GM21447 (cell line): ENCODE results near the gene CYP27A1.
A peak's percentile ranks its signal among the peaks of the same experiment; 100 is the strongest.

Experiments used
- ATAC-seq: cut with Tn5 transposase; IDR thresholded peaks from one replicate; pipeline ENCODE4 v1.9.1; 2021; ENCODE audit not compliant: unreplicated experiment

CYP27A1 gene

GRCh38 chr2:218781691-218782527 lies at the start of gene CYP27A1:
Gene CYP27A1, plus strand, starts transcription at chr2:218782147. Its CDS starts 36 bp downstream, at chr2:218782183.
- ATAC-seq, result no peak

- no peak for ATAC-seq
Measured at GRCh38 chr2:218732761-218733158, 49.2 kb upstream of the CYP27A1 start.

- no peak for ATAC-seq
Measured at GRCh38 chr2:218733171-218734021, 48.6 kb upstream of the CYP27A1 start.

- ATAC-seq, result no peak
Measured at GRCh38 chr2:218734190-218734975, 47.6 kb upstream of the CYP27A1 start.

- no peak for ATAC-seq
Measured at GRCh38 chr2:218736531-218736930, 45.4 kb upstream of the CYP27A1 start.

GRCh38 chr2:218743068-218743467 lies 38.9 kb upstream of the CYP27A1 start:
- ATAC-seq, result peak; percentile 56

- no peak for ATAC-seq
Measured at GRCh38 chr2:218744615-218745014, 37.3 kb upstream of the CYP27A1 start.

GRCh38 chr2:218745160-218745558 lies 36.8 kb upstream of the CYP27A1 start:
- ATAC-seq, result no peak

- no peak for ATAC-seq
Measured at GRCh38 chr2:218745559-218746469, 36.1 kb upstream of the CYP27A1 start.

GRCh38 chr2:218746470-218746795 lies 35.5 kb upstream of the CYP27A1 start:
- ATAC-seq, result no peak

- ATAC-seq, result no peak
Measured at GRCh38 chr2:218746960-218747359, 35.0 kb upstream of the CYP27A1 start.

GRCh38 chr2:218748741-218749441 lies 33.1 kb upstream of the CYP27A1 start:
- ATAC-seq, result no peak

- no peak for ATAC-seq
Measured at GRCh38 chr2:218754201-218754600, 27.7 kb upstream of the CYP27A1 start.

GRCh38 chr2:218754781-218755180 lies 27.2 kb upstream of the CYP27A1 start:
- ATAC-seq, result no peak

GRCh38 chr2:218755198-218755566 lies 26.8 kb upstream of the CYP27A1 start:
- no peak for ATAC-seq

GRCh38 chr2:218755567-218756404 lies 26.2 kb upstream of the CYP27A1 start:
- no peak for ATAC-seq

- no peak for ATAC-seq
Measured at GRCh38 chr2:218756599-218757377, 25.2 kb upstream of the CYP27A1 start.

- no peak for ATAC-seq
Measured at GRCh38 chr2:218761795-218762194, 20.2 kb upstream of the CYP27A1 start.
